Mesendoderm (in vitro differentiated cells): ENCODE measurements around the gene ANKRD33B.

Experiments
- DNase-seq: peaks from one replicate; pipeline ENCODE4 v3.0.0; 2013
- H2AK5ac ChIP-seq: 2 replicates; pipeline ENCODE4 v1.6.1; 2013; ENCODE audit warnings: low read length, inconsistent platforms
- H2BK120ac ChIP-seq: 2 replicates; pipeline ENCODE4 v1.6.1; 2013; ENCODE audit warnings: low read depth, mild to moderate bottlenecking, low read length, moderate library complexity, mixed read lengths
- H2BK15ac ChIP-seq: replicated peaks from 2 replicates; pipeline ENCODE4 v1.6.1; 2013; ENCODE audit warnings: low read depth, mild to moderate bottlenecking, moderate library complexity
- H2BK5ac ChIP-seq: 2 replicates; pipeline ENCODE4 v1.6.1; 2013; ENCODE audit warnings: low read length, inconsistent platforms
- H3K18ac ChIP-seq: 2 replicates; pipeline ENCODE4 v1.6.1; 2013; ENCODE audit warnings: mild to moderate bottlenecking, low read length, mixed read lengths
- H3K23ac ChIP-seq: one replicate; pipeline ENCODE4 v1.6.1; 2013; ENCODE audit warnings: low read length
- H3K27ac ChIP-seq: 2 replicates; pipeline ENCODE4 v1.5.1; 2013; ENCODE audit warnings: low read depth, mild to moderate bottlenecking, inconsistent platforms, low read length, moderate library complexity
- H3K27me3 ChIP-seq: 2 replicates; pipeline ENCODE4 v1.6.1; 2013; ENCODE audit warnings: low read length, control low read depth, mild to moderate bottlenecking, inconsistent platforms; ENCODE audit not compliant: insufficient read depth, poor library complexity
- H3K36me3 ChIP-seq: 2 replicates; pipeline ENCODE4 v1.6.1; 2013; ENCODE audit warnings: low read length, inconsistent platforms; ENCODE audit not compliant: control insufficient read depth, insufficient read depth
- H3K4ac ChIP-seq: one replicate; pipeline ENCODE4 v1.6.1; 2013; ENCODE audit warnings: low read depth, mild to moderate bottlenecking, low read length, moderate library complexity
- H3K4me1 ChIP-seq: 2 replicates; pipeline ENCODE4 v1.6.1; 2013; ENCODE audit warnings: low read depth, low read length, inconsistent platforms; ENCODE audit not compliant: control insufficient read depth
- H3K4me2 ChIP-seq: 2 replicates; pipeline ENCODE4 v1.6.1; 2013; ENCODE audit warnings: low read length
- H3K4me3 ChIP-seq: 2 replicates; pipeline ENCODE4 v1.5.1; 2013; ENCODE audit warnings: mild to moderate bottlenecking, low read length
- H3K56ac ChIP-seq: one replicate; pipeline ENCODE4 v1.6.1; 2013; ENCODE audit warnings: low read length
- H3K79me1 ChIP-seq: 2 replicates; pipeline ENCODE4 v1.6.1; 2013; ENCODE audit warnings: low read length, inconsistent platforms
- H3K79me2 ChIP-seq: 2 replicates; pipeline ENCODE4 v1.6.1; 2013; ENCODE audit warnings: mild to moderate bottlenecking, low read length; ENCODE audit not compliant: control insufficient read depth, insufficient read depth
- H3K9ac ChIP-seq: 2 replicates; pipeline ENCODE4 v1.6.1; 2013; ENCODE audit warnings: low read length, inconsistent platforms
- H4K5ac ChIP-seq: one replicate; pipeline ENCODE4 v1.6.1; 2013; ENCODE audit warnings: low read length
- H4K8ac ChIP-seq: one replicate; pipeline ENCODE4 v1.6.1; 2013; ENCODE audit warnings: low read depth, mild to moderate bottlenecking, control low read depth, low read length, moderate library complexity
- WGBS: extraction: QIAGEN DNeasy Blood & Tissue Kit; methylation state at CpG from one replicate; pipeline ENCODE4 v1.1.7; 2013; ENCODE audit warnings: low lambda C conversion rate, missing lambda C conversion rate; ENCODE audit not compliant: insufficient coverage; ENCODE audit errors: extremely low coverage; 5-methylcytosine and 5-hydroxymethylcytosine counted together

Gene ANKRD33B

DNA sequence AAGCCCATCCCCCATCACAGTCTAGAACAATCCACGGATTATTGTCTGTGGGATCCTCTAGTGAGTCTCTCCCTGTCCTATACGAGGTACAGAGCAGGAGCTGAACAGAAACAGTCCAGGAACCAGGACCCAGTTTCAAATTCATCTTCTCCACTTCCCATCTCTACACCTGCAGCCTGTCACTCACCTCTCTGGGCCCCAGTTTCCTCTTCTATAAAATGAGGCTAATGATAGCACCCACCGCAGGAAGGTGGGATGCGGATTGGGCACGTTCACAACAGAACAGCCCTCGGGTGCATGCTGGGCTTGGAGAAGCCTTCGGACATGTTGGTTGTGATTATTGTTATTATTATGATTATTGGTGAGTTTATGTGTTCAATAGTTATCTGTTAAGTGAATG is 78.5 kb downstream of the ANKRD33B start:
- DNase-seq: no peak
- no peaks in the 10 kb centered on the region for H3K27me3 ChIP-seq
- no peak overlapping the region for H2AK5ac ChIP-seq
- H4K8ac ChIP-seq: no peak overlapping the region
- no peak overlapping the region for H3K23ac ChIP-seq
- H3K36me3 ChIP-seq: no peaks in the 10 kb centered on the region
- H3K4me2 ChIP-seq: no peak overlapping the region
- no peak overlapping the region for H3K9ac ChIP-seq
- H3K27ac ChIP-seq: no peak overlapping the region
- no peak overlapping the region for H3K4ac ChIP-seq
- no peak overlapping the region for H2BK120ac ChIP-seq
- peaks cover 3% of the 10 kb centered on the region for H3K4me1 ChIP-seq
- H3K56ac ChIP-seq: no peak overlapping the region
- no peak overlapping the region for H2BK5ac ChIP-seq
- H4K5ac ChIP-seq: no peak overlapping the region
- no CpG with 5 or more reads among the region's 7 CpGs for WGBS
- no peak overlapping the region for H2BK15ac ChIP-seq
- peaks cover 2% of the 10 kb centered on the region for H3K79me2 ChIP-seq
- peaks cover 1% of the 10 kb centered on the region for H3K79me1 ChIP-seq
- H3K18ac ChIP-seq: no peak overlapping the region
- no peak overlapping the region for H3K4me3 ChIP-seq

DNA sequence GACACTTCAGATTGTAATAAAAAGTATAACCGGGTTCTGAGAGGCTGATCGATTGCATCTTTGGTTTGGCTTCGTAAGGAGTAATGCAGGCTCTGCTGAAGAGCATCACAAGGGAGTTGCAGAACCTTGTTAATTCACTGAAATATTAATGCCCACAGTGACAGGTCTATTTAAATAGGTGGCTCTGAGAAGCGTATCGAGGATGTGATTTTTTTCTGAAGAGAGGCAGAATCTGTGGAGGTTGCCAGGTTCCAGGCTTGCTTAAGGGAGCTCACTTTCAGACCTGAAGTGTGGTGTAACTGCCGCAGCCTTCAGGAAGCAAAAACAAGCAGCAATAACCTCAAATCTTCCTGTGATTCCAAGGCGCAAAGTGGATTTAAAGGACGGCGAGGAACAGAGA is 80.3 kb downstream of the ANKRD33B start:
- peaks cover 1% of the 10 kb centered on the region for H3K79me1 ChIP-seq
- H3K79me2 ChIP-seq: peaks cover 2% of the 10 kb centered on the region
- H4K5ac ChIP-seq: no peak overlapping the region
- H3K4ac ChIP-seq: no peak overlapping the region
- H3K18ac ChIP-seq: no peak overlapping the region
- H3K56ac ChIP-seq: no peak overlapping the region
- no peak overlapping the region for H2BK120ac ChIP-seq
- no peaks in the 10 kb centered on the region for H3K27me3 ChIP-seq
- H2AK5ac ChIP-seq: no peak overlapping the region
- H4K8ac ChIP-seq: no peak overlapping the region
- H3K36me3 ChIP-seq: no peaks in the 10 kb centered on the region
- WGBS: no CpG with 5 or more reads among the region's 9 CpGs
- H3K27ac ChIP-seq: no peak overlapping the region
- no peak overlapping the region for H3K23ac ChIP-seq
- H3K4me2 ChIP-seq: no peak overlapping the region
- H3K4me1 ChIP-seq: no peaks in the 10 kb centered on the region
- no peak for DNase-seq
- H2BK15ac ChIP-seq: no peak overlapping the region
- H2BK5ac ChIP-seq: no peak overlapping the region
- H3K9ac ChIP-seq: no peak overlapping the region
- no peak overlapping the region for H3K4me3 ChIP-seq

DNA sequence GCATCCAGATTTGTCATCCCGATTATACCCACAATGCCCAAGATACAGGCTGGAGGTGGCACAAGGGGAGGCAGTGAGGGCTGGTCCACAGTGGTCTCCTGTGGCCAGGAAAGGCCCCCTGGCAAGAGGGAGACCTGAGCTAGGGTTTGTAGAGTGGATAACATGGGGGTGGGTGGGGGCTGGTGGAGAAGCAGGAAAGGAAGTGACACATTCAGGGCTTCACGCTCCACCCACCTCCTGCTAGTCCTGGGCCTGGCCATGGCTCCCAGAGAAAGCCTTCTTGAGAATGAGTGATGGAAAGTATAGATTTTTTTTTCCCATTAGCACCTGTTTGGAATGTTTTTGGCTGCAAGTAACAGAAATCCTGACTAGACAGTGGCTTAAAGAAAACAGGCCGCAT is 81.3 kb downstream of the ANKRD33B start:
- Histone ChIP-seq H3K56ac (no peak overlapping the region), H3K36me3 (no peaks in the 10 kb centered on the region), H2BK5ac (no peak overlapping the region), H3K4me1 (no peaks in the 10 kb centered on the region), H3K9ac (no peak overlapping the region), H2BK120ac (no peak overlapping the region), H3K4me2 (no peak overlapping the region), H3K27me3 (no peaks in the 10 kb centered on the region), H4K5ac (no peak overlapping the region), H3K4me3 (no peak overlapping the region), H3K18ac (no peak overlapping the region), H3K27ac (no peak overlapping the region), H3K79me1 (peaks cover under 1% of the 10 kb centered on the region), H3K79me2 (peaks cover 2% of the 10 kb centered on the region), H3K4ac (no peak overlapping the region), H2BK15ac (no peak overlapping the region), H2AK5ac (no peak overlapping the region), H4K8ac (no peak overlapping the region), H3K23ac (no peak overlapping the region)
- no CpG with 5 or more reads among the region's 3 CpGs for WGBS
- DNase-seq: no peak

DNA sequence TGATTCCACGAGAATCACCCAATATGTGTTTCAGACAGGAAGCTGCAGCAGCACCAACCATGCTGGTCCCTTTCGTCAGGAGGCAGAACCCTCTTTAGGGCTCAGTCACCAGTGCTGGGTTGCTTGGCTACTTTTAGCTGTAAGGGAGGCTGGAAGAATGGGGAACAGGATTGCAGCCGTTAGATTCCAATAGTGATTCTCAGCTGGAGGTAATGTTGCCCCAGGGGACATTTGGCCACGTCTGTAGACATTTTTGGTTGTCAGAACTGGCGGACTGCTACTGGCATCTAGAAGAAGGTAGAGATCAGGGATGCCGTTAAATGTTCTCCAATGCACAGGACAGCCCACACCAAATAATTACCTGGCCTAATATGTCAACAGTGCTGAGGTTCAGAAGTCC is 81.8 kb downstream of the ANKRD33B start:
- DNase-seq: no peak
- Histone ChIP-seq H3K56ac (no peak overlapping the region), H3K23ac (no peak overlapping the region), H3K4ac (no peak overlapping the region), H2BK5ac (no peak overlapping the region), H3K36me3 (no peaks in the 10 kb centered on the region), H3K27me3 (no peaks in the 10 kb centered on the region), H3K4me3 (no peak overlapping the region), H3K27ac (no peak overlapping the region), H3K4me1 (no peaks in the 10 kb centered on the region), H2BK120ac (no peak overlapping the region), H3K79me1 (no peaks in the 10 kb centered on the region), H3K4me2 (no peak overlapping the region), H2BK15ac (no peak overlapping the region), H4K5ac (no peak overlapping the region), H3K9ac (no peak overlapping the region), H4K8ac (no peak overlapping the region), H2AK5ac (no peak overlapping the region), H3K18ac (no peak overlapping the region), H3K79me2 (peaks cover under 1% of the 10 kb centered on the region)
- WGBS: no CpG with 5 or more reads among the region's 6 CpGs

DNA sequence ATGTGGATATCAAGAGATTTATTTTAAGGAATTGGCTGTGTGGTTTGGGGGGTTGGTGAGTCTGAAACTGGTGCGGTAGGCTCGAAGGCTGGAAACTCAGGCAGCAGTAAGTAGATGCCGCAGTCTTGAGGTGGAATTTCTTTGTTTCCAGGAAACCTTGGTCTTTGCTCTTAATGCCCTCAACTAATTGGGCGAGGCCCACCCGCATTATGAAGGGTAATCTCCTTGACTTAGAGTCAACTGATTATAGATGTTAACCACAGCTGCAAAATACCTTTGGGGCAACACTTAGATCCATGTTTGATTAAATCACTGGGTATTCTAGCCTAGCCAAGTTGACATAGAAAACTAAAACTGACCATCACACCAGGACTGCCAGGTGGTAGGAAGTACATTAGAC is 83.8 kb downstream of the ANKRD33B start:
- H3K27me3 ChIP-seq: no peaks in the 10 kb centered on the region
- no peak overlapping the region for H3K27ac ChIP-seq
- no peak overlapping the region for H3K18ac ChIP-seq

DNA sequence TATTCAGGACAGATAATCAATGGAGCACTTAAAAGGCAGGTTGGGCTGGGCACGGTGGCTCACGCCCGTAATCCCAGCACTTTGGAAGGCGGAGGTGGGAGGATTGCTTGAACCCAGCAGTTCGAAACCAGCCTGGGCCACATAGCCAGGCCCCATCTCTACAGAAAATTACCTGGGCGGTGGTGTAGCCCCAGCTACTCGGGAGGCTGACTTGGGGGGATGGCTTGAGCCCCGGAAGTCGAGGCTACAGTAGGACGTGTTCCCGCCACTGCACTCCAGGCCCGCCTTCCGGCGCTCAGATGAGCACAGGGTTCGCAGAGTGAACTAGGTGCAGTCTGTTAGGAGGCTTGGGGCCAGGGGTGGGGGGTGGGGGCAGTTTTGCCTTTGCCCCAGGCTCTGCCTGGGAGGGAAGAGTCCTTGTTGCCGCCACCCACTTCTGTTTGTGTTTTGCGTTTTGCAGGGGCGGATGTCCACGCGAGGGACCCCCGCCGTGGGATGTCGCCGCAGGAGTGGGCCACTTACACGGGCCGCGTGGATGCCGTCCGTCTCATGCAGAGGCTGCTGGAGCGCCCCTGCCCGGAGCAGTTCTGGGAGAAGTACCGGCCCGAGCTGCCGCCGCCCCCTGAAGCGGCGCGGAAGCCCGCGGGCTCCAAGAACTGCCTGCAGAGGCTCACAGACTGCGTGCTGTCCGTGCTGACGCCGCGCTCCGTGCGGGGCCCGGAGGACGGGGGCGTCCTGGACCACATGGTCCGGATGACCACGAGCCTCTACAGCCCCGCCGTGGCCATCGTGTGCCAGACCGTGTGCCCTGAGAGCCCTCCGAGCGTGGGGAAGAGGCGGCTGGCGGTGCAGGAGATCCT is 85.2 kb downstream of the ANKRD33B start:
- Histone ChIP-seq H2AK5ac (no peak overlapping the region), H3K4me2 (no peak overlapping the region), H3K56ac (no peak overlapping the region), H3K27me3 (no peaks in the 10 kb centered on the region), H3K36me3 (no peaks in the 10 kb centered on the region), H3K4ac (no peak overlapping the region), H3K27ac (no peak overlapping the region), H3K79me1 (no peaks in the 10 kb centered on the region), H3K79me2 (no peaks in the 10 kb centered on the region), H3K4me1 (no peaks in the 10 kb centered on the region), H2BK120ac (no peak overlapping the region), H3K18ac (no peak overlapping the region), H4K5ac (no peak overlapping the region), H4K8ac (no peak overlapping the region), H3K23ac (no peak overlapping the region), H2BK5ac (no peak overlapping the region), H2BK15ac (no peak overlapping the region), H3K9ac (no peak overlapping the region), H3K4me3 (no peak overlapping the region)
- no peak for DNase-seq
- WGBS: no CpG with 5 or more reads among the region's 60 CpGs

More for the DNA sequence above, 83.8 kb downstream of the ANKRD33B start:
- Histone ChIP-seq H3K56ac (no peak overlapping the region), H4K8ac (no peak overlapping the region), H3K79me1 (no peaks in the 10 kb centered on the region), H3K79me2 (no peaks in the 10 kb centered on the region), H3K36me3 (no peaks in the 10 kb centered on the region), H3K4me1 (no peaks in the 10 kb centered on the region), H3K23ac (no peak overlapping the region), H4K5ac (no peak overlapping the region), H2BK15ac (no peak overlapping the region), H3K4me3 (no peak overlapping the region), H3K4ac (no peak overlapping the region), H2BK120ac (no peak overlapping the region), H2AK5ac (no peak overlapping the region), H3K4me2 (no peak overlapping the region), H3K9ac (no peak overlapping the region), H2BK5ac (no peak overlapping the region)
- WGBS: no CpG with 5 or more reads among the region's 5 CpGs
- no peak for DNase-seq
